ENCODE results near the gene BTNL2.

Gene BTNL2

DNA sequence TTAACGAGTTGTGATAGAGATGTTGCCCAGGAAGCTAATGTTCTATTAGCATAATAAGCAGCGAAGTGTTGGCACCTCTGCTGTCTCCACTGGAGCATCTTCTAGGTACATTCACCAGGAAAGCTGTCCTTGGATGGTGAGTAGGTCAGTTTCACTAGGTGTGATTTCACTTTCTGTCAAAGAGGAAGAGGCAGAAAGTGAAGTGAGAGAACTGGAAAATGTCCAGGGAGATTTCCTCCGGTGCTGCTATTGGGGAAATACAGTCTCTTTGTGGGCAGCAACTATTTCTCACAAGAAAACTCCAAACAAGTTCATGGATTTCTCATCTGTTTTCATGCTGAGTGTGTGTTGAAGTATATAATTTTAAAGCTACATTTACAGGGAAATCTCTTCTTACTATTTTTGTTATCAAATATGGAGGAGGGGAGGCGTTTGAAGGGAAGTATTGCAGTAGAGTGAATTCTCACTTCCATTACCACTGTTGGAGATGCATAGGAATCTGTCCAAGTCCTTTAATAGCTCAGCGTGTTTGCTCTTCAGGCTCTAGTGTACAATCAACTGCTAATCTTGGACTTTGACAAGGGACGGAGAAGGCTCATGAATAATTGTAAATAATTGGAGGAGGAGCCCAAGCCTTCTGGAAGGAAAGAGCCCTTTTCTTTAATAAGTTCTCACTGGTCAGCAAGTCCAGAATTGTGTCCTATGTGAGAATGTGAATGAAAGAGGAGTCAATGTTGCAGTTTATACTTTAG lies 19.2 kb downstream of the BTNL2 start:
- Histone ChIP-seq H3K27ac (ENCODE audit: low read length) (no peak overlapping the region), H3K9me3 (ENCODE audit: insufficient read depth, low read length) (no peaks in the 10 kb centered on the region), H3K79me2 (ENCODE audit: low read length) (no peaks in the 10 kb centered on the region), H3K4me2 (ENCODE audit: low read length) (peak overlapping the region; percentile 53), H4K20me1 (ENCODE audit: insufficient read depth, low read length) (no peaks in the 10 kb centered on the region), H3K9ac (ENCODE audit: low read length) (no peak overlapping the region), H2AFZ (ENCODE audit: low read depth, low read length) (no peak overlapping the region), H3K4me3 (ENCODE audit: low read length) (0 out of 2 replicates have a peak overlapping the region, but pooled peaks have one; percentile 5), H3K27me3 (ENCODE audit: low read depth, low read length) (no peaks in the 10 kb centered on the region), H3K4me1 (ENCODE audit: low read length) (peaks cover 21% of the 10 kb centered on the region), H3K36me3 (replicated peaks; ENCODE audit: low read depth, low read length) (no peaks in the 10 kb centered on the region)
- TF ChIP-seq, protein P1, sequence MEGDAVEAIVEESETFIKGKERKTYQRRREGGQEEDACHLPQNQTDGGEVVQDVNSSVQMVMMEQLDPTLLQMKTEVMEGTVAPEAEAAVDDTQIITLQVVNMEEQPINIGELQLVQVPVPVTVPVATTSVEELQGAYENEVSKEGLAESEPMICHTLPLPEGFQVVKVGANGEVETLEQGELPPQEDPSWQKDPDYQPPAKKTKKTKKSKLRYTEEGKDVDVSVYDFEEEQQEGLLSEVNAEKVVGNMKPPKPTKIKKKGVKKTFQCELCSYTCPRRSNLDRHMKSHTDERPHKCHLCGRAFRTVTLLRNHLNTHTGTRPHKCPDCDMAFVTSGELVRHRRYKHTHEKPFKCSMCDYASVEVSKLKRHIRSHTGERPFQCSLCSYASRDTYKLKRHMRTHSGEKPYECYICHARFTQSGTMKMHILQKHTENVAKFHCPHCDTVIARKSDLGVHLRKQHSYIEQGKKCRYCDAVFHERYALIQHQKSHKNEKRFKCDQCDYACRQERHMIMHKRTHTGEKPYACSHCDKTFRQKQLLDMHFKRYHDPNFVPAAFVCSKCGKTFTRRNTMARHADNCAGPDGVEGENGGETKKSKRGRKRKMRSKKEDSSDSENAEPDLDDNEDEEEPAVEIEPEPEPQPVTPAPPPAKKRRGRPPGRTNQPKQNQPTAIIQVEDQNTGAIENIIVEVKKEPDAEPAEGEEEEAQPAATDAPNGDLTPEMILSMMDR (IDR thresholded peaks at IDR 0.05; ENCODE audit: low read depth, low read length) = no peak
- TF ChIP-seq EZH2phosphoT487 (IDR thresholded peaks at IDR 0.05; ENCODE audit: low read depth) = no peak

DNA sequence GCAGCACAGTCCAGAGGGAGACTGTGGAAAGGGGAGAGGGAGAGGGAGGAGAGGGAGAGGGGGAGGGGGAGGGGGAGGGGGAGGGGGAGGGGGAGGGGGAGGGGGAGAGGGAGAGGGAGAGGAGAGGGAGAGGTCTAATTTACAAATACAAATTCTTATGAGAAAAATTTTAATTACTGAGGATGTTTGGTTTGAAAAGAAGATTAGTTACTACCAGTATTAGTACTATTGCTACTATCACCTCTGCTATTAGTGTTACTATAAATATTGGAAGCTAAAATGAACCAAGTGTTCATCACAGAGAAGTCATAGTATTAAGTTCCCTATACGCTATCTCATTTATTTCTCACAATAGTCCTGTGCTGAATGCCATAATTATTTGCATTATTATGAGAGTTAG lies 20.9 kb downstream of the BTNL2 start:
- no peaks in the 10 kb centered on the region for H3K79me2 ChIP-seq (ENCODE audit: low read length)

DNA sequence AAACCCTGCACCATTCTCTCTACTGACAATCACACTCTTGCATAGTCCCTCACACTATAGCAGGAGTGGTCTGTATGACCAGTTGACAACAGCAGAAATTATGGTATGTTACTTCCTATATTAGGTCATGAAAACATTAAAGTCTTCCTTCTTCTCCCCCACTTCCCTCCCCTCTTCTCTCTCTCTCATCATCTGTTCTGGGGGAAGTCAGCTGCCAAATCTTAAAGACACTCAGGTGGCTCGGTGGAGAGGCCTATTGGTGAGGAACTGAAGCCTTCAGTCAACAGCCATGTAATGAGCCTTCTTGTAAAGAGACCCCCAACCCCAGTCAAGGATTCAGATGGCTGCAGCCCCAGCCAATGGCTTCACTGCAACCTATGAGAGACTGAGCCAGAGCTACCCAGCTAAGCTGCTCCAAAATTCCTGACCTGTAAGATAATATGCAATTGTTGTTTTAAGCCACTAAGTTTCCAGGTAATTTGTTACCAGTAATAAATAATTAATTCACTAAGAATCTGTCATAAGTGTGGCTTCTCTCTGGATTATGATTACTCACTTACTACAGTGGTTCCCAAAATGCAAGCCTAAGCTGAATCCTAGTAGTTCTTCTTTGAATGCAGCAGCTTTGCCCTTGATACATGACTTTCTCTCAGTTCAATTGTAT lies 24.1 kb downstream of the BTNL2 start:
- no peak overlapping the region for H3K9ac ChIP-seq (ENCODE audit: low read length)
- H3K4me1 ChIP-seq (ENCODE audit: low read length) = peaks cover 21% of the 10 kb centered on the region
- H4K20me1 ChIP-seq (ENCODE audit: insufficient read depth, low read length) = no peaks in the 10 kb centered on the region
- no peak overlapping the region for H3K4me3 ChIP-seq (ENCODE audit: low read length)
- H3K27ac ChIP-seq (ENCODE audit: low read length) = no peak overlapping the region
- H2AFZ ChIP-seq (ENCODE audit: low read depth, low read length) = no peak overlapping the region
- peak overlapping the region; percentile 4; the same call in 1 of the 2 replicates for H3K4me2 ChIP-seq (ENCODE audit: low read length)
- no peaks in the 10 kb centered on the region for H3K9me3 ChIP-seq (ENCODE audit: insufficient read depth, low read length)
- no peak for TF ChIP-seq EZH2phosphoT487 (IDR thresholded peaks at IDR 0.05; ENCODE audit: low read depth)
- TF ChIP-seq, protein P1 (IDR thresholded peaks at IDR 0.05; ENCODE audit: low read depth, low read length) = no peak
- no peaks in the 10 kb centered on the region for H3K27me3 ChIP-seq (ENCODE audit: low read depth, low read length)
- no peaks in the 10 kb centered on the region for H3K79me2 ChIP-seq (ENCODE audit: low read length)
- no peaks in the 10 kb centered on the region for H3K36me3 ChIP-seq (replicated peaks; ENCODE audit: low read depth, low read length)

More for the DNA sequence above, 20.9 kb downstream of the BTNL2 start:
- Histone ChIP-seq H3K36me3 (replicated peaks; ENCODE audit: low read depth, low read length) (no peaks in the 10 kb centered on the region), H3K27ac (ENCODE audit: low read length) (no peak overlapping the region), H3K9ac (ENCODE audit: low read length) (no peak overlapping the region), H3K4me2 (ENCODE audit: low read length) (no peak overlapping the region), H3K4me1 (ENCODE audit: low read length) (peaks cover 26% of the 10 kb centered on the region), H3K9me3 (ENCODE audit: insufficient read depth, low read length) (no peaks in the 10 kb centered on the region), H3K27me3 (ENCODE audit: low read depth, low read length) (no peaks in the 10 kb centered on the region), H4K20me1 (ENCODE audit: insufficient read depth, low read length) (no peaks in the 10 kb centered on the region), H3K4me3 (ENCODE audit: low read length) (no peak overlapping the region), H2AFZ (ENCODE audit: low read depth, low read length) (no peak overlapping the region)
- TF ChIP-seq, protein P1 (IDR thresholded peaks at IDR 0.05; ENCODE audit: low read depth, low read length) = no peak
- no peak for TF ChIP-seq EZH2phosphoT487 (IDR thresholded peaks at IDR 0.05; ENCODE audit: low read depth)

DNA sequence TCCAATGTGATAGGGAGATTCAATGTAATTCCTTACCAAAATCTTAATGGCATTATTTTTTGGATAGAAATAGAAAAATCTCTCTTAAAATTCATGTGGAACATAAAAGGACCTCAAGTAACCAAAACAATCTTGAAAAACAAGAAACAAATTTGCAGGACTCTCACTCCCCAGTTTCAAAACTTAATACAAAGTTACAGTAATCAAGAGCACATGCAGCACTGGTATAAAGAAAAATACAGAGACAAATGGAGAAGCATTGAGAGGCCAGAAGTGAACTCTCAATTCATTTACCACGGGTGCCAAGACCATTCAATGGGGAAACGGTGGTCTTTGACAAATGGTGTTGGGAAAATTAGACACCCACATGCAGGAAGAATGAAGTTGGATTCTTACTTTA lies 27.4 kb downstream of the BTNL2 start:
- H3K27ac ChIP-seq (ENCODE audit: low read length) = no peak overlapping the region
- H3K79me2 ChIP-seq (ENCODE audit: low read length) = no peaks in the 10 kb centered on the region
- H3K4me2 ChIP-seq (ENCODE audit: low read length) = no peak overlapping the region
- no peaks in the 10 kb centered on the region for H4K20me1 ChIP-seq (ENCODE audit: insufficient read depth, low read length)
- no peak for TF ChIP-seq EZH2phosphoT487 (IDR thresholded peaks at IDR 0.05; ENCODE audit: low read depth)
- TF ChIP-seq, protein P1 (IDR thresholded peaks at IDR 0.05; ENCODE audit: low read depth, low read length) = no peak
- H2AFZ ChIP-seq (ENCODE audit: low read depth, low read length) = no peak overlapping the region
- no peaks in the 10 kb centered on the region for H3K36me3 ChIP-seq (replicated peaks; ENCODE audit: low read depth, low read length)
- H3K4me1 ChIP-seq (ENCODE audit: low read length) = peaks cover 13% of the 10 kb centered on the region
- no peaks in the 10 kb centered on the region for H3K9me3 ChIP-seq (ENCODE audit: insufficient read depth, low read length)
- no peak overlapping the region for H3K9ac ChIP-seq (ENCODE audit: low read length)
- no peaks in the 10 kb centered on the region for H3K27me3 ChIP-seq (ENCODE audit: low read depth, low read length)
- H3K4me3 ChIP-seq (ENCODE audit: low read length) = no peak overlapping the region
